Neural crest cell (in vitro differentiated cells): ENCODE measurements around the gene NRXN3. TPM values are rescaled to one million over a fixed set of nuclear protein-coding genes. Genes with fewer than 3 reads are reported as not detected.
A peak's percentile ranks its signal among the peaks of the same experiment; 100 is the strongest.

ENCODE experiments used
- DNase-seq: peaks from one replicate; pipeline ENCODE4 v3.0.0; 2021; ENCODE audit warnings: low read depth, mixed read lengths, low spot score
- H3K27ac Mint-ChIP-seq: one replicate; pipeline ENCODE4 v1.8.0; 2021; ENCODE audit warnings: mild to moderate bottlenecking, mixed read lengths; ENCODE audit not compliant: unreplicated experiment
- H3K27me3 Mint-ChIP-seq: 2 replicates; pipeline ENCODE4 v1.8.0; 2021; ENCODE audit warnings: low read depth, mild to moderate bottlenecking, mixed read lengths
- H3K36me3 Mint-ChIP-seq: 2 replicates; pipeline ENCODE4 v1.8.0; 2021; ENCODE audit warnings: low read depth, mild to moderate bottlenecking, mixed read lengths
- H3K4me1 Mint-ChIP-seq: 2 replicates; pipeline ENCODE4 v1.8.0; 2021; ENCODE audit warnings: mixed read lengths
- H3K4me3 Mint-ChIP-seq: one replicate; pipeline ENCODE4 v1.8.0; 2021; ENCODE audit warnings: mild to moderate bottlenecking, mixed read lengths
- H3K9me3 Mint-ChIP-seq: 2 replicates; pipeline ENCODE4 v1.8.0; 2021; ENCODE audit warnings: mixed read lengths
- CTCF ChIP-seq: fragments of 200-600 bp; sonication (generic); conservative IDR thresholded peaks from 2 replicates; pipeline ENCODE4 v1.5.0; 2021; ENCODE audit warnings: antibody characterized with exemption, mild to moderate bottlenecking
- total RNA-seq: library from RNA; stranded (reverse); gene quantifications from 2 replicates; pipeline ENCODE4 v1.2.1, GENCODE V29; 2021

The NRXN3 gene
- total RNA-seq, 1 donor from 2014 or later: 2.5 TPM

- no peak for DNase-seq
- no peaks in the 10 kb centered on the region for H3K36me3 Mint-ChIP-seq
- TF ChIP-seq CTCF: no peak
- no peak overlapping the region for H3K27ac Mint-ChIP-seq
- H3K4me3 Mint-ChIP-seq: no peak overlapping the region
- H3K4me1 Mint-ChIP-seq: no peaks in the 10 kb centered on the region
- peaks cover 23% of the 10 kb centered on the region for H3K27me3 Mint-ChIP-seq
- no peaks in the 10 kb centered on the region for H3K9me3 Mint-ChIP-seq
These were observed 121.8 kb downstream of the NRXN3 start for GRCh38 chr14:78292003-78292402.

GRCh38 chr14:78297858-78298257, 127.7 kb downstream of the NRXN3 start:
- H3K36me3 Mint-ChIP-seq: no peaks in the 10 kb centered on the region
- H3K27ac Mint-ChIP-seq: no peak overlapping the region
- peaks cover 62% of the 10 kb centered on the region for H3K27me3 Mint-ChIP-seq
- no peak for DNase-seq
- no peaks in the 10 kb centered on the region for H3K9me3 Mint-ChIP-seq
- H3K4me3 Mint-ChIP-seq: peak overlapping the region; percentile 36
- TF ChIP-seq CTCF: no peak
- H3K4me1 Mint-ChIP-seq: peaks cover 3% of the 10 kb centered on the region

DNA sequence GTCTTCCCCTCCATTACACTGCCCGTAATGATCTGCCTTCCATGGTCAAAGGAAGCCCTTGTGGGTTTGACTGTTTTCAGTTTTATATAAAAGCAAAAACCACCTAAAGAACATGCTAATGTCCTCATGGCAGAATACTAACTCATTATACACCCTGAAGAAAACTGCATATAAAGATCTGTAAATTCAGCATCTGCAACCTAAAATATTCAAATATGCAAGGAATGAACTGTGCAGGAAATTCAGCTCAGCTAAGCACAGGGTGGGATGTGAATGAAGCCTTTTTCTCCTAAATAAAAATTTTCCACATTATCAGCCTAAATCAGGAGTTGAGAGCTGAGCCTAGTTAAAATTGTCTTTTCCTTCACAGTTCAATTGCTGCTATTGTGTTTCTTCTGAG, 128.1 kb downstream of the NRXN3 start:
- H3K27me3 Mint-ChIP-seq: peaks cover 62% of the 10 kb centered on the region
- DNase-seq: no peak
- H3K4me3 Mint-ChIP-seq: no peak overlapping the region
- H3K9me3 Mint-ChIP-seq: no peaks in the 10 kb centered on the region
- no peak overlapping the region for H3K27ac Mint-ChIP-seq
- peaks cover 3% of the 10 kb centered on the region for H3K4me1 Mint-ChIP-seq
- no peaks in the 10 kb centered on the region for H3K36me3 Mint-ChIP-seq
- no peak for TF ChIP-seq CTCF

- H3K9me3 Mint-ChIP-seq: no peaks in the 10 kb centered on the region
- H3K4me1 Mint-ChIP-seq: peaks cover under 1% of the 10 kb centered on the region
- DNase-seq: no peak
- H3K27ac Mint-ChIP-seq: no peak overlapping the region
- H3K36me3 Mint-ChIP-seq: no peaks in the 10 kb centered on the region
- H3K4me3 Mint-ChIP-seq: no peak overlapping the region
- H3K27me3 Mint-ChIP-seq: peaks cover 60% of the 10 kb centered on the region
- no peak for TF ChIP-seq CTCF
These were observed 132.7 kb downstream of the NRXN3 start for GRCh38 chr14:78302841-78303240.

DNA sequence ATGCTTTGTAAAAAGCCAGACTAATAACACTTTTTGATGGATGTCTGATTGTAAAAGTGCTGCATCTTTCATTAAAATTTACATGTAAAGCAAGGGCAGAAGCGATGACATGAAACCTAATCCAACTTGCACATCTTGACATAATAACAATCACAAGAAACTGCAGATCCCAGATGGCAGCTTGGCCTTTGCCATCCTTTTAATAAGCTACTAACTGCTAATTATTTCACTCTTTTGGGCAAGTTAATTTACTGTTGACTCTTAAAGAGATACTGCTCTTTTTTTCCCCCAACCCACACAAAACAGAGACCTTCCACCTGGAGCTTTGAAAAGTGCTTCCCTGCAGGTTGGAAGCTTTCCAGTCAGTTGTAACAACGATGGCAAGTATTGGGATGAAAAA, 137.5 kb downstream of the NRXN3 start:
- H3K27ac Mint-ChIP-seq: no peak overlapping the region
- H3K27me3 Mint-ChIP-seq: peaks cover 42% of the 10 kb centered on the region
- no peaks in the 10 kb centered on the region for H3K4me1 Mint-ChIP-seq
- DNase-seq: no peak
- H3K4me3 Mint-ChIP-seq: no peak overlapping the region
- H3K9me3 Mint-ChIP-seq: no peaks in the 10 kb centered on the region
- no peaks in the 10 kb centered on the region for H3K36me3 Mint-ChIP-seq
- TF ChIP-seq CTCF: no peak

- no peak for TF ChIP-seq CTCF
- H3K4me3 Mint-ChIP-seq: no peak overlapping the region
- no peaks in the 10 kb centered on the region for H3K9me3 Mint-ChIP-seq
- H3K4me1 Mint-ChIP-seq: no peaks in the 10 kb centered on the region
- H3K27me3 Mint-ChIP-seq: peaks cover 41% of the 10 kb centered on the region
- H3K27ac Mint-ChIP-seq: no peak overlapping the region
- DNase-seq: no peak
- no peaks in the 10 kb centered on the region for H3K36me3 Mint-ChIP-seq
These were observed 137.9 kb downstream of the NRXN3 start for GRCh38 chr14:78308079-78308478.
